Measurements from ENCODE around the gene CCL11.

Gene CCL11

DNA sequence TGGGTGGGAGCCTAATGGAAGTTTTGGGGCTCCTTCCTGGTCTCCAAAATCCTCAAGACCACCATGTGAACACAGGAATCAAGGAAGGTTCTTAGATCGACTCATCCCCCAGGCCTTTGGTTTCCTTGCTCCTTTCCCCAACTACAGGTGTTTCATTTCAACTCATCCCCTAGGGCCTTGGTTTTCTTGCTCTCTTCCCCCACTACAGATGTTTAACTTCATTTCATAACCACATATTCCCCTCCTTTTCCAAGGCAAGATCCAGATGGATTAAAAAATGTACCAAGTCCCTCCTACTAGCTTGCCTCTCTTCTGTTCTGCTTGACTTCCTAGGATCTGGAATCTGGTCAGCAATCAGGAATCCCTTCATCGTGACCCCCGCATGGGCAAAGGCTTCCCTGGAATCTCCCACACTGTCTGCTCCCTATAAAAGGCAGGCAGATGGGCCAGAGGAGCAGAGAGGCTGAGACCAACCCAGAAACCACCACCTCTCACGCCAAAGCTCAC is at the start of gene CCL11:
TSS of gene CCL11 (plus strand) at position 457 of the 507 bp plus-strand sequence. CDS start 67 bp downstream, outside the sequence.
- no peak for DNase-seq (ENCODE audit: low read depth)

DNA sequence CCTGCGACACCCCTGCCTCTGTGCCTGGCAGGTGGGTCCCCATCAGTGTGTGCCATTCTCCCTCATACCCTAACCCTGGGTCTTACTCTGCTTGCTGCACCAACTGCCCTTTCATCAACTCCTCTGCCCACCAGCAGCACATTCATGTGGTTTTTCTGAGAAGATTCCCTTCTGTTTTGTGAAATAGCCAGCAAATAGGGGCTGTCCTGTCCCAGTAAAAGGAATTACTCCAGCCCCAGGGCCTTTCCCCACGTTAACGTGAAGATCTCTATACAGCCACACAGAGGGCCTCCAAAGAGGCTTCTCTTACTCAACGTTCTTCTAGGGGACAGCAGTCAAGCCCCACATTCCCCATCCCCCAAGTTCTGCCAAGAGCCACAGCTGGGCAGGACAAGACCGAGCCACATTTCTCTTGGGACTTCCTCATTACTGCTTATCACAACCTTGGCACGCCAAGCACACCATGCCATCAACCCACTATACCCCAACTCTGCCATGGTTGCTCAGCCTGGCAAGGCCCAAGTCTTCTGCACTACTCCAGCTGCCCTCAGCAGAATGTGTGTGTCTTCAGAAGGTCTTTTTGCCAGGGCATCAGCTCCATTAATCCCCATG is 49.2 kb upstream of the CCL11 start:
- no peak for DNase-seq (ENCODE audit: low read depth)

DNA sequence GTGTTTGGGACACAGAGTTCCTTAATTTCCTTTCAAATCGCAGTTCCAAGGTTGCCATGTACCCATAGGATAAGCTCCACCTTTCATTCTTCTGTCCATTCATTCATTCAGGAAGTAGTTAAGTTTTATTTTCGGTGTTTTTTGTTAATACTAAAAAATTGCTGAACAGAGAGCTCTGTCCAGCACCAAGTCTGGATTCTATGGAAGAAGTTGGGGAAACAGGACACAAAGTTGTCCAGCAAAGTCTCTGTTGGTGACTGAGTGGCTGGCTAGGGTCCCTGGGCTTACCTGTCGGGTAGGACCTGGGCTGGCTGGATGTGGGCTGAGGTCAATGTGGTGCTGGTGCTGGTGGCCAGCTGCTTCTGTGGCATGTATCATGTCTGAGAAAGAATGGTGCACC is 48.1 kb upstream of the CCL11 start:
- no peak for DNase-seq (ENCODE audit: low read depth)

DNA sequence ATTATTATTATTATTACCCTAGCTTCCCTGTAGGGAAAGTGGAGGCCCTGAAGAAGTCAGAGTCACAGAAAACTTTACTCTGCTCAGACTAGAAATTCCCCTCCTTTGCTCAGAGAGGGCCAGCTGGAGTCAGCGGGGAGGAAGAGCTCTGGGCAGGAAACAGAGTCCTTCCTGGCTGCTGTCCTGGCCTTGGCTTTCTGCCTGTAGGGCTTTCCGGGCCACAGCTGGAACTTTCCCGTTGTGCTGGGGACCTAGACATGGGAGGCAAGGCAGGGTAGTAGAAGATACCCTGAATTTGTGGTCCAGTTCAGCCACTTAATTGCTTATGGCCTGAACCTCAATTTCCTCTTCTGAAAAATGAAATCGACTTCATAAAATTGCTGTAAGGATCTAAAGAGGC is 44.5 kb upstream of the CCL11 start:
- DNase-seq (ENCODE audit: low read depth) = no peak

DNA sequence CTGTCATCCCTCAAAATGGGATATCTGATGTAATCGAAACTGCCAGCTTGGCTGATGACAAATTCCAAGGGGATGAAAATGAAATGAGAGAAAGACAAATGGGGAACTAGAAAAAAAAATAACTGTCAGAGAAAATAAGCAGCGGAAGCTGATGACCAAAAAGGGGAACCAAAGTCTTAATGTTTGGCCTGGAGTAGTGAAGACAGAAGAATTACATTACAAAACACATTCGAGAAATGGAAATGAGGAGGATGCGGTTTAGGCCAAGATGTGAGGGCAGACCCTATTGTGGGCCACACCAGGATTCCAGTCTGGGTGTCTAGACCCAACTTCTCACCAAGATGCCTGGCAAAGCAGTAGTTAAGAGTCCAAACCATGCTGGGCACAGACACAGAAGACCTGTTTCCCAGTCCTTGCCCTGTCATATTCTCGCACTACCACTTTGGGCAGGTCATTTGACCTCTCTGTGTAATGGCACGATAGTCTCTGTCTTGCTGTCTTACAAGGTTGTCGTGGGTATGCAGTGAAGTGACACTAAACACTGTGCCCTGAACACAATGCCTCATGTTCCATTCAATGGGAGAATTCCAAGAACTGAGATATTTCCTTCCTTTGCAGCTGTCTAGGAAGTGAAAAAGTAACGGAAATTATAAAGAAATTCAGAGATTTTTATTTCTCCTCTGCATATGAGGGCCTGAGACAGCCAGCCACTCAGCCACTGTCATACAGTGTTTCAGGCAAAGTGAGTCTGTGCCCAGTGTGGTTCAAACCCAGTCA is 42.8 kb upstream of the CCL11 start:
- DNase-seq (ENCODE audit: low read depth) = no peak

DNA sequence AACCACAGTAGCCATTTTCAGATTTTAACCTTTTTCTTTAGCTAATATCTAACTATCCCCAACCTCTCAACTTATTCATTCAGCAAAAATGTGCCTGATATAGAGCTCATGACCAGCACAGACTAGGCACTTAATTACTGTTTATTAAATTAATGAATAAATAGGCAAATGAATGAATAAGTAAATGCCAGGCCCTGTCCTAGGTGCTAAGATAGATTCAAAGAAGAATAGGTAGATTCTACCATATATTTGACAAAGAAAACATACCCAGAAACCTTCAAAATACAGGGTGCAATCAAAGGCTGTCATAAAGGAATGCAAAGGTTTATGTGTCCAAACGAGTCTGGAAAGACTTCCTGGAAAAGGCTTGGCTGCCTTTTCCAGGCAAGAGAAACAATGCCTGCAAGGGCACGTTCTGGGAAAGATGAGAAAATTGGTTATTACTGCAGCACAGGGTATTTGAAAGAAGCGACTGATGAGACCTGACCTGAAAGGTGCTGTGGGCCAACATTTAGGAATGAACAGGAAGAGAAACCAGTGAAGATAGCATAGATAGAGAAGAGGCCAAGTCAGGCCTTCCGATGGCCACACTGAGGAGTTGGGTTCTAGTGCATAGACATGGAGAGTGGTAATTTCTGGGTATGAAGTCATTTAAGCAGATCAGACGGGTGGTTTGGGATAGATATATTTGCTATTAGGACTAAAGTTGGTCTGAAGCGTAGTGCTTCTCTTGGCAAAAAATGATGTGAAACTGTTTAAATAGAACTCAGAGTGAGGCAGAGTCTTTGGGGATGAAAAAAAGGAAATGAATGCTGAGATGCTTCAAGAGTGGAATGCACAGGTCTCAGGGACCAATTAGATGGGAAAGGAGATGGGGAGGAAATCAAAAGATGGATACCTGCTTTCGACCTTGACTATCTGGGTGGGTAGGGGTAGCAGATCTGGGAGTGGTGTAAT is 41.9 kb upstream of the CCL11 start:
- DNase-seq (ENCODE audit: low read depth) = no peak

DNA sequence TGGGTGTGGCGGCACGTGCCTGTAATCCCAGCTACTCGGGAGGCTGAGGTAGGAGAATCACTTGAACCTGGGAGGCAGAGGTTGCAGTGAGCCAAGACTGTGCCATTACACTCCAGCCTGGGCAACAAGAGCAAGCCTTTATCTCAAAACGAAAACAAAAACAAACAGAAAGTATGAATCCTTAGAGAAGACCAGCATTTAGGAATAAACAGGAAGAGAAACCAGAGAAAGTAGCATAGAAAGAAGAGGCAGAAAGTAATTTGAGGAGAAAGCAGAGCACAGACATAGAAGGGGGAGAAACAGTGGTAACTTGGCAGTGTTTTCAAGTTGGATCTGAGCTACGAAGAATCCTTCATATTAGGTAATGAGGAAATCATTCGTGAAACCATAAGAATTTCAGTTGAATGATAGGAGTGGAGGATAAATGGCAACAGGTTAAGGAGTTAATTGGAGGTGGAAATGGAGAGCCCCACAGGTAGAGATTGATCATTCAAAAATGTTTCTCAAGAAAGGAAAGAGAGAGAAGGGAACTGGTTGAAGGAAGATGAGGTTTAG is 40.1 kb upstream of the CCL11 start:
- DNase-seq (ENCODE audit: low read depth) = no peak

DNA sequence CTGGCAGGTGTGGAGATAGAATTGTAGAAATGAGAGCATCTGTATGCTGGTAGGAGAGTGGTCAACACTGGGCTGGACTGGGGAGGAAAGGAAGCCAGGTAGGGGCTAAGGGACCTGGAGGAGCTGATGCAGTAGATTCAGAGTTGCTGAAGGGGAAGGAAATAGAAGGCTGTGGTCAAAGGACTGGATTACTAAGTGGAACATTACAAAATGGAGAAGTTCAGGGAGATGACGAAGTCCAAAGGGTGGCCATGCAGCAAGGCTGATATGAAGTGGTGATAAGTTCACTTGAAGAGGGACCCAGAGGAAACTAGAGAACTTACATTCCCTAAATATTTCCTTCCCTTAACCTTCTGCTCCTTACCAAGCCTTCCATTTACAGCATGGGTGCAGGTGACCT is 39.1 kb upstream of the CCL11 start:
- DNase-seq (ENCODE audit: low read depth) = no peak

DNA sequence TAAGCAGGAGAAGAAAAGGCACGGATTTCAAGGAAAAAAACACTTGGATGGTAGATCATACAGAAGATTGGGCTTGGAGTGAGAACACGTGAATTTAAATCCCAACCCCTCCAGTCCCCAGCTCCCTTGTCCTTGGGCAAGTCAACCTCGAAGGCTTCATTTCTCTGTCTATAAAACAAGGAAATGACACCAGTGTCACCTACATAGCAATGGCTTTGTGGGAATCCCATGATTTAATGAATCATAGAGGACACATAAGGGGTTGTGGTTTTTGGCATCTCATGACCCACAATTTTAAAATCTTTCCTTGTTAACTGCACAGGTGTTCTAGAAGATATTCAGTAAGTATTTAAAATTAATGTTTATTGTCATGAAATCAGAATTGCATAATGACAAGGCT is 38.7 kb upstream of the CCL11 start:
- DNase-seq (ENCODE audit: low read depth) = no peak

DNA sequence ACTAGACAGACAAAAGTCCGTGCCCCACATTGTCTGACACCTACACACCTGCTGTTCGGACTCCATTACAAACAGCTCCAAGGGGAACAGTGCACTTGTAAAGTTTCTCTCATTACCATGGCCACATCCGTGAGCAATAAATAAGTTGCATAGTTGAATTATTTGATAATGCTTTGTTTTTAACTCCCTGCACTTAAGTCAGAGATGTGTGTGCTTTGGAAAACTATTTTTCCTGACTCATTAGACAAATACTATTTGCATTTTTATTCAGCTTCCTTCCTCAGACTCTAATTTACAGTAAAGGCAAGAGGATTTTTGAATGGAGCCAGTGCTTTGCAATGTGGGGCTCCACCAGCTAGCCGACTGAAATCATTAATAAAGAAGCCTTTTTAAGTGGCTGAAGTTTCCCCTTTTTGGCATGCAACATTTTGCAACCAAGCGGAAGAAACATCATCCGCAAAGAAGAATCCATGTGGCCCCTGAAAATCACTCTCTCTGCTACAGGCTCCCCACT is 37.0 kb upstream of the CCL11 start:
- DNase-seq (ENCODE audit: low read depth) = peak; percentile 63

DNA sequence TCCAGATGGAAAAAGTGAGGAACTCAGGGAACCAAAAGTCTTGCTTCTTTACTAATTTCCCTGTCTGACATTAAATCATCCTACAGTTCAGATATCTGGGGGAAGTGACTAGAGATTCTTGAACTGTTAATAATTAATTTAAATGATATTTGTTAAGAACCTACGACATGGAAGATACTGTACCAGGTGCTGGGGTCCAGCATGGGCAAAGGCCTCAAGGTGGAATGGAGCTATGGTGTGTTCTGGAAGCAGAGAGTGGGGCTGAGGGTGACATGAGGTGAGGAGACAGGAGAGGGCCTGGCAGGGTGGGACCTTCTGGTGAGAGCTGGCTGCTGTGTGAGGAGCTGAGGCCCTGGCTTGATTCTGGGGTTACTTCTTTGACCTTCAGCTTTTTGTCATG is 36.5 kb upstream of the CCL11 start:
- no peak for DNase-seq (ENCODE audit: low read depth)

DNA sequence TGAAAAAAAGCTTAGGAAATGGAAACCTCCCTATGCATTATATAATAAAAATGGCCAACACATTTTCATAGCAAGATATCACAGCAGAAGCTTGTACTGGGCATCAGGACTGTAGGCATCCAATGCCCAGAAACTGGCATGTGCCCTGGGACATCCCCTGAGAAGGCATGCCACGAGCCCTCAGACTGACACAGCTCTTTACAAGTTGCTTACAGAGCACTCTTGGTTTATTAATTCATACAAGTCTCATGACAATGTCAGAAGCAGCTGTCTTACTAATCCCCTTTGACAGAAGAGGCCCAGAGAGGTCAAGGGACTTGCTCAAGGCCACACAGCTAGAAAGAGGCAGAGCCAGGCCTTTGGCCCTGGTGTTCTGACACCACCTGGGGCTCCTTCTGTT is 36.1 kb upstream of the CCL11 start:
- DNase-seq (ENCODE audit: low read depth) = no peak

DNA sequence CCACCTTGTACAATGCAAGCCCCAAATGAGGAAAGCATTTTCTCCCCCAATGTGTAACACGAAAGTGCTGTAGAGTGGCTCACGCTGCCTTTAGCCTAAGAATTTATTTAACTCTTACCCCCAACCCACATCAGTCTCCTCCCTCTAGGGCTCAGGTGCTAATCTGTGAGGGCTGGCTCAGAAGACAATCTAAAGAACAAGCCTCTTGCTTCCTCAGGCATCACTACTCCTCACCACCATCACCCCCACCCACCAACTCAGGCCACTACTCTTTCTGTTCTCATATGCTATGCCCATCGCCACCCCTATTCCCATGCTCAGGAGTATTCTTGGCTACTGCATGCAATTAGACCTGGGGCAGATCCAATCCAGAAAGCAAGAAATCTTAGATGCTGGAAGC is 34.4 kb upstream of the CCL11 start:
- DNase-seq (ENCODE audit: low read depth) = no peak

DNA sequence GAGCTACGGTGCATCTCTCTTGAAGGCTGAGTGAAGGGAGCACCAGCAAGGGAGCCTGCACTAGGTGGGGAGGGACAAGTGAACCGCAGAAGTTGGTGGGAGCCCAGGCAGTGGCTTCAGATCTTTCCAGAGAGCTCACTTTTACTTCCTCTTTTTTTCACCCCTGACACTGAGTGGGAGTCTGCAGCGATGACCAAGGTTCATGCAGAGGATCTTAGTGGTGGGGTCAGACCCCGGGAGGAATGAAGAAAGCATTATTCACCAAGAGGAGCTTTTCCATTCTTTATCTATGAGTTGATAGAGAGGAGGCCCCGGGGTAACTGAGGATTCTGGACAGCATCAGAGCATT is 33.5 kb upstream of the CCL11 start:
- no peak for DNase-seq (ENCODE audit: low read depth)

DNA sequence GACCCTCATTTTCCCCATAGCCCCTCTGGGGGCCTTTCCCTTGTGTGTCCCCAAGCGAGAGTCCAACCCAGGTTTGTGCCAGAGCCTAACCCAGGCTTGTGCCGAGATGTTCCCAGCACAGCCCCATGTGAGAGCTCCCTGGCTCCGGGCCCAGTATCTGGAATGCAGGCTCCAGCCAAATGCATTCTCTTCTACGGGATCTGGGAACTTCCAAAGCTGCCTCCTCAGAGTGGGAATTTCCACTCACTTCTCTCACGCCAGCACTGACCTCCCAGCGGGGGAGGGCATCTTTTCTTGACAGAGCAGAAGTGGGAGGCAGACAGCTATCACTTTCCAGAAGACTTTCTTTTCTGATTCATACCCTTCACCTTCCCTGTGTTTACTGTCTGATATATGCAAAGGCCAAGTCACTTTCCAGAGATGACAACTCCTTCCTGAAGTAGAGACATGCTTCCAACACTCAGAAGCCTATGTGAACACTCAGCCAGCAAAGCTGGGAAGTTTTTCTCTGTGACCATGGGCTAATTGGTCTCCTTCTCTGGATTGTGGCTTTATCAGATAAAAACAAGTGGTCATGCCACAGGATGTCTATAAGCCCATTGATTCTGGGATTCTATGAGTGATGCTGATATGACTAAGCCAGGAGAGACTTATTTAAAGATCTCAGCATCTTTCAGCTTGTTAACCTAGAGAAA is 33.0 kb upstream of the CCL11 start:
- DNase-seq (ENCODE audit: low read depth) = no peak

DNA sequence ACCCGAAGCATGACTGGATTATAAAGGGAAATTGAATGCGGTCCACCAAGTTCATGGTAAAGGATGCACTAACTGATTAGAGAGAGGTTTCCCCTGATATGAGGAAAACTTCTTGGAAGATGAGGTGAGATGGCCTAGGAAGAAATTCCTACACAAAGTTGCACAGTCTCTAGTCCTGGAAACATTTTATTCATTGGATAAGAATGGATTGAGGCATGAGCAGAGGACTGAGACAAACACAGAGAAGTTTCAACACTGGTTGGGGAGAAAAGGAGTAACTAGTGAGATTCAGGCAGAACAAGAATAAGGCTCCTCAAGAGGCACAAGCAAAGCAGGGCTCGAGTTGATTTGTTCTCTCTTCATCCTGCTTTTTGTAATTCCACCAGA is 32.4 kb upstream of the CCL11 start:
- DNase-seq (ENCODE audit: low read depth) = no peak

DNA sequence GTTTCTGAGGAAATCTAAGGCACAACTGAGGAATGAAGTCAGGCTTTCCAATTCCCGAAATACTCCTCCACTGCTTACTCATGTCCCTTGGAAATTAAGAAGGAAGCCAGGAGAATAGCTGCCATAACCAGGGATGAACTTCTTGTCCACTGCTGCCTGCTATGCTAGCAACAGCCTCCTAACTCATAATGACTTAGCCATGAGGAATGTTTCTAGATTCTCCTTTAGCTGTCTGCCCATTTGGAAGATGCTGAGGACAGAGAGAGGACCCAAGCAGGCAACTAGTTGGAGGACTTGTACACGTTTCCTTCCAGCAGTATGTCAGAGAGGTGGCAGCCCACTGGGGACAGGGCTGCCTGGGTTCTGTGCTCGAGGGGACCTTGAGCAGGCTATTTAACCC is 31.4 kb upstream of the CCL11 start:
- no peak for DNase-seq (ENCODE audit: low read depth)

DNA sequence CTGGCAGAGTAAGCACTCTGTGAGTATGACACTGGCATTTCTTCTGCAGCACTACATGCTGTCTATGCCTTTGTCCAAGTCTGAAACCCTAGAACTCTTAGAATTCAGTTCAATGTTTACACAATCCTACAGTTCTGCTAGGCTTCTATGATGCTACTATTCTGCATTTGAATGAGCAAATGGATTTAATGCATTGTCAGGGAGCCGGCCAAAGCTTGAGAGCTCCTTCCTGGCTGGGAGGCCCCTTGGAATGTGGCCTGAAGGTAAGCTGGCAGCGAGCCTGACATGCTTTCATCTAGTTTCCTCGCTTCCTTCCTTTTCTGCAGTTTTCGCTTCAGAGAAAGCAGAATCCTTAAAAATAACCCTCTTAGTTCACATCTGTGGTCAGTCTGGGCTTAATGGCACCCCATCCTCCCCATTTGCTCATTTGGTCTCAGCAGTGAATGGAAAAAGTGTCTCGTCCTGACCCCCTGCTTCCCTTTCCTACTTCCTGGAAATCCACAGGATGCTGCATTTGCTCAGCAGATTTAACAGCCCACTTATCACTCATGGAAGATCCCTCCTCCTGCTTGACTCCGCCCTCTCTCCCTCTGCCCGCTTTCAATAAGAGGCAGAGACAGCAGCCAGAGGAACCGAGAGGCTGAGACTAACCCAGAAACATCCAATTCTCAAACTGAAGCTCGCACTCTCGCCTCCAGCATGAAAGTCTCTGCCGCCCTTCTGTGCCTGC is 30.7 kb upstream of the CCL11 start, which contains the start of gene CCL2:
TSS of gene CCL2 (plus strand) at position 635 of the 730 bp plus-strand sequence. CDS start at position 700, 65 bp downstream.
- DNase-seq (ENCODE audit: low read depth) = no peak

DNA sequence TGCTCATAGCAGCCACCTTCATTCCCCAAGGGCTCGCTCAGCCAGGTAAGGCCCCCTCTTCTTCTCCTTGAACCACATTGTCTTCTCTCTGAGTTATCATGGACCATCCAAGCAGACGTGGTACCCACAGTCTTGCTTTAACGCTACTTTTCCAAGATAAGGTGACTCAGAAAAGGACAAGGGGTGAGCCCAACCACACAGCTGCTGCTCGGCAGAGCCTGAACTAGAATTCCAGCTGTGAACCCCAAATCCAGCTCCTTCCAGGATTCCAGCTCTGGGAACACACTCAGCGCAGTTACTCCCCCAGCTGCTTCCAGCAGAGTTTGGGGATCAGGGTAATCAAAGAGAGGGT is 30.2 kb upstream of the CCL11 start:
- no peak for DNase-seq (ENCODE audit: low read depth)

DNA sequence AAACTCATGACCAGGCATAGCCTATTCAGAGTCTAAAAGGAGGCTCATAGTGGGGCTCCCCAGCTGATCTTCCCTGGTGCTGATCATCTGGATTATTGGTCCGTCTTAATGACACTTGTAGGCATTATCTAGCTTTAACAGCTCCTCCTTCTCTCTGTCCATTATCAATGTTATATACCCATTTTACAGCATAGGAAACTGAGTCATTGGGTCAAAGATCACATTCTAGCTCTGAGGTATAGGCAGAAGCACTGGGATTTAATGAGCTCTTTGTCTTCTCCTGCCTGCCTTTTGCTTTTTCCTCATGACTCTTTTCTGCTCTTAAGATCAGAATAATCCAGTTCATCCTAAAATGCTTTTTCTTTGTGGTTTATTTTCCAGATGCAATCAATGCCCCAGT is 29.7 kb upstream of the CCL11 start:
- DNase-seq (ENCODE audit: low read depth) = no peak
